Muscle layer of colon (tissue), 2 donors: Measurements from ENCODE around the gene MT1F.
A peak's percentile ranks its signal among the peaks of the same experiment; 100 is the strongest.

ENCODE experiments used
- H3K27ac ChIP-seq: one replicate; pipeline ENCODE4 v1.7.0; 2013; ENCODE audit warnings: low read depth, mild to moderate bottlenecking, low read length, moderate library complexity
- H3K27me3 ChIP-seq, 2 donors: one replicate each; pipeline ENCODE4 v1.7.0; 2013; ENCODE audit warnings: low read length in 2 of 2, mild to moderate bottlenecking in 2 of 2; ENCODE audit not compliant: insufficient read depth in 2 of 2, control insufficient read depth in 1 of 2
- H3K36me3 ChIP-seq: one replicate; pipeline ENCODE4 v1.7.0; 2013; ENCODE audit warnings: mild to moderate bottlenecking, low read length; ENCODE audit not compliant: insufficient read depth
- H3K4me1 ChIP-seq: one replicate; pipeline ENCODE4 v1.7.0; 2013; ENCODE audit warnings: mild to moderate bottlenecking, low read length; ENCODE audit not compliant: insufficient read depth
- H3K4me3 ChIP-seq, 2 donors: one replicate each; pipeline ENCODE4 v1.7.0; 2013; ENCODE audit warnings: low read length in 2 of 2, low read depth in 1 of 2, mild to moderate bottlenecking in 1 of 2, moderate library complexity in 1 of 2
- H3K9ac ChIP-seq: one replicate; pipeline ENCODE4 v1.7.0; 2013; ENCODE audit warnings: low read length
- H3K9me3 ChIP-seq: one replicate; pipeline ENCODE4 v1.7.0; 2013; ENCODE audit warnings: mild to moderate bottlenecking, low read length
- donor health status: abdominal sarcoma.
- donor health status: Adenocarcinoma of cecum.

Gene MT1F

GRCh38 chr16:56657555-56658326 is at the start of gene MT1F:
TSS of gene MT1F (plus strand) at chr16:56657959. CDS start at chr16:56658059, 100 bp downstream.
- Histone ChIP-seq H3K27me3 (peaks cover 22 to 36% of the 10 kb centered on the region in 2 donors), H3K9ac (no peak within 1 kb of the TSS), H3K36me3 (no peaks in the 10 kb centered on the region), H3K4me1 (peaks cover 11% of the 10 kb centered on the region), H3K9me3 (no peaks in the 10 kb centered on the region), H3K4me3 (peak within 1 kb of the TSS in 1 of 2 donors; percentile 53), H3K27ac (no peak within 1 kb of the TSS)

- Histone ChIP-seq H3K27ac (peak within 1 kb of the TSS; percentile 95), H3K4me1 (peaks cover 41% of the 10 kb centered on the region), H3K9ac (peak within 1 kb of the TSS; percentile 68), H3K4me3 (peak within 1 kb of the TSS; percentile 67 to 72), H3K9me3 (no peaks in the 10 kb centered on the region), H3K36me3 (no peaks in the 10 kb centered on the region), H3K27me3 (no peaks in the 10 kb centered on the region)
Measured at GRCh38 chr16:56608043-56608875, 49.5 kb upstream of the MT1F start, which contains the start of gene MT2A. TSS of gene MT2A (plus strand) at chr16:56608584. CDS start at chr16:56608656, 72 bp downstream.

- Histone ChIP-seq H3K9ac (peak overlapping the region; percentile 49), H3K4me3 (peak overlapping the region; percentile 67 to 72), H3K27me3 (no peaks in the 10 kb centered on the region), H3K27ac (peak overlapping the region; percentile 84), H3K4me1 (peaks cover 41% of the 10 kb centered on the region), H3K36me3 (no peaks in the 10 kb centered on the region), H3K9me3 (no peaks in the 10 kb centered on the region)
Measured at GRCh38 chr16:56608876-56609462, 48.8 kb upstream of the MT1F start.

GRCh38 chr16:56609463-56609921 is 48.3 kb upstream of the MT1F start:
- peak overlapping the region; percentile 67 to 72 for H3K4me3 ChIP-seq
- H3K9ac ChIP-seq: peak overlapping the region; percentile 49
- H3K27me3 ChIP-seq: no peaks in the 10 kb centered on the region
- peaks cover 41% of the 10 kb centered on the region for H3K4me1 ChIP-seq
- no peaks in the 10 kb centered on the region for H3K9me3 ChIP-seq
- H3K27ac ChIP-seq: peak overlapping the region; percentile 84
- no peaks in the 10 kb centered on the region for H3K36me3 ChIP-seq

- Histone ChIP-seq H3K9ac (peak overlapping the region; percentile 49), H3K27me3 (no peaks in the 10 kb centered on the region), H3K27ac (peak overlapping the region; percentile 84), H3K4me3 (peak overlapping the region; percentile 67 to 72), H3K4me1 (peaks cover 41% of the 10 kb centered on the region), H3K36me3 (no peaks in the 10 kb centered on the region), H3K9me3 (no peaks in the 10 kb centered on the region)
Measured at GRCh38 chr16:56610017-56610608, 47.6 kb upstream of the MT1F start.

- Histone ChIP-seq H3K9ac (no peak overlapping the region), H3K4me3 (peak overlapping the region in 1 of 2 donors; percentile 72), H3K27ac (peak overlapping the region; percentile 84), H3K4me1 (peaks cover 41% of the 10 kb centered on the region), H3K9me3 (no peaks in the 10 kb centered on the region), H3K27me3 (no peaks in the 10 kb centered on the region), H3K36me3 (no peaks in the 10 kb centered on the region)
Measured at GRCh38 chr16:56610609-56611111, 47.1 kb upstream of the MT1F start.

- Histone ChIP-seq H3K9ac (no peak overlapping the region), H3K9me3 (no peaks in the 10 kb centered on the region), H3K36me3 (no peaks in the 10 kb centered on the region), H3K27ac (no peak overlapping the region), H3K4me1 (peaks cover 39% of the 10 kb centered on the region), H3K27me3 (no peaks in the 10 kb centered on the region), H3K4me3 (no peak overlapping the region)
Measured at GRCh38 chr16:56611281-56611833, 46.4 kb upstream of the MT1F start.

- Histone ChIP-seq H3K4me3 (no peak overlapping the region), H3K36me3 (no peaks in the 10 kb centered on the region), H3K9ac (no peak overlapping the region), H3K4me1 (peaks cover 28% of the 10 kb centered on the region), H3K27me3 (no peaks in the 10 kb centered on the region), H3K27ac (no peak overlapping the region), H3K9me3 (no peaks in the 10 kb centered on the region)
Measured at GRCh38 chr16:56613706-56614105, 44.1 kb upstream of the MT1F start.

- Histone ChIP-seq H3K4me3 (no peak overlapping the region), H3K27ac (no peak overlapping the region)
Measured at GRCh38 chr16:56614549-56614991, 43.2 kb upstream of the MT1F start.

GRCh38 chr16:56615353-56615752 is 42.4 kb upstream of the MT1F start:
- H3K9me3 ChIP-seq: no peaks in the 10 kb centered on the region
- no peaks in the 10 kb centered on the region for H3K36me3 ChIP-seq
- no peak overlapping the region for H3K27ac ChIP-seq
- H3K9ac ChIP-seq: no peak overlapping the region
- H3K4me3 ChIP-seq: no peak overlapping the region
- peaks cover 17% of the 10 kb centered on the region for H3K4me1 ChIP-seq
- no peaks in the 10 kb centered on the region for H3K27me3 ChIP-seq

More at GRCh38 chr16:56614549-56614991, 43.2 kb upstream of the MT1F start:
- Histone ChIP-seq H3K4me1 (peaks cover 25% of the 10 kb centered on the region), H3K36me3 (no peaks in the 10 kb centered on the region), H3K9me3 (no peaks in the 10 kb centered on the region), H3K27me3 (no peaks in the 10 kb centered on the region), H3K9ac (no peak overlapping the region)
